ENCODE results near the gene STOX2. TPM values are rescaled to one million over a fixed set of nuclear protein-coding genes. Genes with fewer than 3 reads are reported as not detected.
A peak's percentile ranks its signal among the peaks of the same experiment; 100 is the strongest.
"Not testable (repeated sequence)": the region's sequence is repeated elsewhere in the genome, so short reads cannot be mapped to it uniquely, and the experiment has no call there.

STOX2 gene
- total RNA-seq, 1 experiment from 2014 or later: 3.3 TPM

DNA sequence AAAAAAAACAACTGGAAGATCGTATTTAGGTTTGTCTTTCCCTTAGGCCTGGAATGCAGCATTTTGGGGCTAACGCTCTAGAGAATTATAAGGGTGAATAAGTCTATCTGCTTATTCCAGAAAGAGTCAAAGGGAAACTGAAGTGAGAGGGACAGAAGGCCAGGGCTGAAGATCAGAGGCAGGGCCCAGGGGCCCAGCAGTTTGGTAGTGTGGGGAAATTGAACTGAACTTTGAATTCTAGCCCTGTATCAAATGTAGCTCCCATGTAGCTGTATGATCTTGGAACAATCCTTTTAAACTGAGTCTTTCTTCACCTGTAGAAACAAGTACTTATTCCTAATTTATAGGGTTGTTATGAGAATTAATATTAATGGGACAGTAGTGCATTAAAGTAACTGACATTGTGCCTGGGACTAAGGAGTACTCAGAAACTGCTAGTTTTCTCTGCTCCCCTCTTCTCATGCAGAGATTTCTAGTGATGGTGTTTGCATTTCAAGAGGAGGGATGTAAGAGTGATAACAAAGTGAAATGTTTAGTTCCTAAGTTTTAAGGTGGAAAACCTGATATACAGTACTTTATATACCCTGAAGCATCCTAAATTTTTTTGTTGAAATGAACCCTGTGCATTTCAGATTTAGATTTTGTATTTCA is 30.4 kb downstream of the STOX2 start:
- DNase-seq (ENCODE audit: low read depth): no peak

DNA sequence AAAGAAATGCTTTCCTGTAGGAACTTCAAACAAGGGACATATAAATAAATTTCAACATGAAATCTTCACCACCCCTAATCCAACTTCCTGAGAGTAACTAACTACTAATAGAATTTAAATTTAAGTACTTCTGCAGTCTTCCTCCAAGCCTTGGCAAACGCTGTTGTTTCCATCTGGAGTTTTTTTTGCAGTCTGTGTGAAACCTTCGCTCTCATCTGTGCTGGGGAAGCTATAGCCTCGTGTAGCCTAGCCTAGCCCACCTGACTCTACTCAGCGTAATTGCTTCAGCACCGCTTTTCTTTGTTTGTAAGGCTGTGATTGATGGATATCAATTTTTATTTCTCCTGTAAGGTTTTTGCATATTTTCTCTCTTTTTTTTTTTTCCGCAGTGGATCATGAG is 30.9 kb downstream of the STOX2 start:
- DNase-seq (ENCODE audit: low read depth): no peak

DNA sequence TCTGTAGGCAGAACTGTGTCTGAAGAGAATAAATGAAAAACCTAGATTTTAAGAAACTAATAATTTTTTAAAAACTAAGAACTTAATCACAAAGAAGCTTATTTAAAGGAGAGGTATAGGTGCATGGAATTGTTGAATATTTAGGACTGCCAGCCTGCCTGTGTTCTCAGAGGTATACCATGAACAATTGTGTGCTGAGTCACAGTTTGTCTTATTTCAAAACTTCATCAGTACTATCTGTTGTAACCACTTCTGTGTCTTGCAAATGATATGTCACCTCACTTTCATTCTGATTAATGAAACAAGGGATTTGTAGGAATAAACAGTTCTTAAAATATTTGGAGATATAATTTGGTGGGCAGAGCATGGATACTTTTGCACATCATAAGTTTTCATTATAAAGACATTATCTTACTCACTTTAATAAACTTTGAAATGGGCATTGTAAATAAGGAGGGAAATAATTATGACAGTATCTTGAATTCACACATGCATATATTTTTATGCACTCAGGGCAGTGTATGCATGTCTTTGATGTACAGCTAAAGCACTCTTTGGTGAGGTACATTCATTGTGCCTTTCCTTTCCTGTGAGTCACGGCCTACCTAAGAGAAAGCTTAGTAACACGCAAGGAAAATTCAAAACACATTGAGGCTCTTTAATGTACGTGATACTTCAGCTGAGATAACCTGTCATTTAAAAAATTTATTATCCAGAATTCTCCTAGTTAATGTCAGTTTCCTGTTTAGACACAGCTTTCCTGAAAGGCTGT is 31.7 kb downstream of the STOX2 start:
- DNase-seq (ENCODE audit: low read depth): no peak

DNA sequence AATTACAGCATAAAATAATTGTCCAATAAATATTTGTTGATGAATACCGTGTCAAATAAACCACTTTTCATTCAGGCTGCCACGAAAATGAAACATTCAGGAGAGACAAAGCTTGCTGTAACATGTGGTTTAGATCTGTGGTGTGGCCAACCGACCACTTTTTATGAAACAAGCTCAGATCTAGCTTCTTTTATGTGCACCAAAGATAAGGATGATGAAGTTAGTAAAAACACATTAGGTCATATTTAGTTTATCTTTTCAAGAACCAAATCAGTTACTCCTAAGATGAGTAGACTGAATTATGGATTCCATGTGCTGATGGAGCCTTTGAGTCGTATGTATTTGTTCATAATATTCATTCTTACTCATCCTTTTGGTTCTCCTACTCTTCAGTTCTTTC is 35.8 kb downstream of the STOX2 start:
- no peak for DNase-seq (ENCODE audit: low read depth)

DNA sequence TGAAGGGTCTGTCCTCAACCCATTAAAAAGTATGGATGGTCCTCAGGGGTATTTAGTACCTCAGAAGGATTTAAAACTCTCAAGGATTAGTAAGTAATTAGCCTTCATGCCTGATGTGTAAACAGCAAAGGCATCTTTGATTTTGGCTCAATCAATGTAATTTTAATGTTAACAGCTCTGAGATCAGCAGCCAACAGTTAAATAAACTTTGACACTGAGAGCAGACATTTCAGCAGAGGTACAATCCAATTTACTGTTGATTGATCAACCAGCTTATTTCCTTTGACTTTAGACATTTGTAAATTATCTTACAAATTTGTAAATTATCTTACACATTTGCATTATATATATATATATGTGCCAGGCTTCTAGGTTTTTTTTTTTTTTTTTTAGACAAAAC is 36.9 kb downstream of the STOX2 start:
- no peak for DNase-seq (ENCODE audit: low read depth)

DNA sequence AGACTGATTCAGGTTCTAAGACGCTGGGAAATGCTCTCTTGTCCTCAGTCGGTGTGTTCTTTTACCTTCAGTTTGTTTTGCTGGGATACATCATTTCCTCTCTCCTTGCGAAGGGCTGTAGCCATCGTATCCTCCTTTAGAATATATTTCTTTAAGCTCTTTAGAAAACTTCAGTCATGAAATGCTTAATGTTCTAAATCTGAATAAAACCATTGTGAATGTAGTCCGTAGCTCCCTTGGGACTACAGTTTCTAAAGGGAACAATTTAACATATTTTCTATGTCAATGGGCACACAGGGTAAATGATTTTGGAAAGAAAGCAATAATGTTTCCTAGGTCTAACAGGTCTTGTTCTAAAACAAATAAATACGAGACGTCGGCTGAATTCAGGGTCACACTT is 40.6 kb downstream of the STOX2 start:
- no peak for DNase-seq (ENCODE audit: low read depth)

DNA sequence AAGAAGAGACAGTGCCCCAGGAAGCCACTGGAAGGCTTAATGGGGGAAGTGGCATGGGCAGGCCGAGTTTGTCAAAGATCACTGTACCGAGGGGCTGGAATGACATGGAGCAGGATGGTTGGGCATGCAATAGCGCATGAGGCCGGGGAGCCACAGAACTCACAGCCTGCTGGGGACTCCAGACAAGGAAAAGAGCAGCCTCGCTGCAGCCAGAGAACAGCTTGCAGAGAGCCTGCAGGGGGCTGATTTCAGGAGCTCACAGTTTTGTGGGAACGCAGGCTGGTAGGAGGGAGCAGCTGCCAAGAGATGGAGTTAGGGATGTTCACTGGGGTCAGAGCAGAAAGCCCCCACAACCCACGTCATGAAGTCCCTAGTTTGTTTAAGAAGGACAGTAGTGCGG is 45.4 kb downstream of the STOX2 start:
- no peak for DNase-seq (ENCODE audit: low read depth)

DNA sequence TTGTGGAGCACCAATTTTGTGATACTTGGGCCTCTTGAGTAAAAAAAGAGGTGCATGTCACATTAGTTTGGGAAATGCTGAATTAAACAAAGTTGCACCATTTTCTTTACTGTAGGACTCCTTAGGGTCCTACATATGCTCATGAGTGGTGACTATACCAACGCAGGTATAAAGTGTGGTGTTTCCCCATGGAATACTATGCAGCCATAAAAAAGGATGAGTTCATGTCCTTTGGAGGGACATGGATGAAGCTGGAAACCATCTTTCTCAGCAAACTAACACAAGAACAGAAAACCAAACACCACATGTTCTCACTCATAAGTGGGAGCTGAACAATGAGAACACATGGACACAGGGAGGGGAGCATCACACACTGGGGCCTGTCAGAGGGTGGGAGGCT is 47.5 kb downstream of the STOX2 start:
- DNase-seq (ENCODE audit: low read depth): not testable (repeated sequence)

DNA sequence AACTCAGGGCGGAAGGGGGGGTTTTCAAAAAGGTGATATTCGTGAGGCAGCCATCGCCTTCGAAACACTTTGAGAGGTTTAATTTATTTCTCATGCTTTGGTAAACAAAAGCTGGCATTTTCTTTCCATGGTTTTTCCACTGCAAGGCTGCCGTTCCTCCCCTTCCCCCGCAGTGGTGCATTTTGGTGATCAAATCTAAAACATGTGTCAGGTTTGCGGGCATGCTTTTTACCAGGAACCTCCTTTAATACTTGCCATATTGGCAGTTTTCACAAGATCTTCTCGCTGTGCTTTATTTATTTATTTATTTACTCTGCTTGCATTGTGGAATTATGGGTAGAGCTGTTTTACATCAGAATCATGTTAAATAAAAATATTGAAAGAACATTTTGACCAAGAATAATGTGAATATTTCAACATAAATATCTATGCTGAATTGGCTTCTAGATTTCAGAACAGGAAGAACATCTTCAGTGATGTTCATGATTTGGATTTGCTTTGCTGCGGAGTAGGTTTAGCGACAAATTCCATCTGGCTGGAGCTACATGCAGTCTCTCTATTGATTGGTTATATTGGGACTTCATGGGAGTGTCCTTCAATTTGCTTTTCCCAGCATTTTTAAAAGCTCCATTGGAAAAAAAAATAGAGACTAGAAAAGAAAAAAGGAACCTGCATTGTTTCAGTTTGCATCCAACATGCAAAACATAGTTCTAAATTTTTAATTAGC is 54.4 kb downstream of the STOX2 start:
- no peak for DNase-seq (ENCODE audit: low read depth)

DNA sequence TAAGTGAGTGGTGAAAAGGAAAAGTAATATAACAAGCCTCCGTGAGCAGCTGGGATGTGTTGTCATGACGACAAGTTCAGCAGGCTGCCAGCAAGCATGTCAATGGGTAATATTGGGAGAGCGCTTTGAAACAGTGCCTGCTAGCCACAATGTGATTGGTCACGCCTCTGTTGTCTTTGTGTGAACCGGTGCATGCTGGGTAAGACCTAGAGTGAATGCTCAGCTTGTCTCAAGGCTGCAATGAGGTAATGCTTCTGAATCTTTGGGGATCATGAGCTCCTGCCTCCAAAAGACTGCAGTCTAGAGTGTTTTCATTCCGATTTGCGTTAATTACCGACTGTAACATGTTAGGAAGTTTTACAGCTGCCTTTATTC is 54.9 kb downstream of the STOX2 start:
- DNase-seq (ENCODE audit: low read depth): peak; percentile 27

DNA sequence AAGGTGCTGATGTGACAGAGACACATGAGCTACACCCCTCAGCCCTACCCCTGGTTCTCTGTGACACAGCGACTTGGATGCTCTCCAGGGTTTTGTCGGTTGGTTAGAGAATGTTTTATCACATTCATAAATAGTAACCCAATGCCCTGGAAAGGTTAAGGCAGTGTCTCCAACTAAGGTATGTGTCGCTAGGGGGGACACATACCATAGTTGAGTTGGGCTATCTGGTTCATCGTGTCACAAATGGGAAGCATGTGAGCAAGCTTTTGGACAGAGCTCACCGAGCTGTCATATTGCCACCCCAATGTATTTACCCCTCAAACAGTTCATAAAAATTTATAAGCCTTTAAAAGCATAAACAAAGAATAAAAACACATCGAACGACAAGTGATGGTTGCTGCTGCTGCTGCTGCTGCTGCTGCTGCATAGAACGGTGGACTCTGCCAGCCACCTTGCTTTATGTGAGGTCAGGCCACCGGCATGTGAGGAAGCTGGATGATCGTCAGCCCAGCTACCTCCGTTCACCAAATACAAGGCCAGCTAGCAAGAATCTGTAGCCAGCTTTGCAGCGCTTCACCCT is 55.9 kb downstream of the STOX2 start:
- DNase-seq (ENCODE audit: low read depth): no peak

DNA sequence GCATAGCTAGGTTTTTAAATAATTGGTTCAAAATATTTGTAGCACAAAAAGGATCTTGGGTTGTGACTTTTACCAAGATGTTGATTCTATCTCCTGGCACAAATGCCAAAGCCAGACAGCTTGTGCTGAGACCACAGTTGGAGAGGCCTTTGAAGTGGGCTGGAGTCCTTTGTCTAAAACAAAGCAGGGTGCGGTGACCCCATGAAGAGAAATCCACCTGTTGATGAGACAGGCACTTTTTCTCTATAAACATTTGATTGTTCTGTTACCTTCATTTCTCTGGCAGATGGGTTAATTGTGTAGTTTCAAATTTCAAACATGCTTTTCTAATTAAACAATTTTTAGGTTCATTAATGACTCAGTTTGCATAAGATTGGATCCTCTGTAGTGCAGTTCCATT is 56.7 kb downstream of the STOX2 start:
- DNase-seq (ENCODE audit: low read depth): no peak

DNA sequence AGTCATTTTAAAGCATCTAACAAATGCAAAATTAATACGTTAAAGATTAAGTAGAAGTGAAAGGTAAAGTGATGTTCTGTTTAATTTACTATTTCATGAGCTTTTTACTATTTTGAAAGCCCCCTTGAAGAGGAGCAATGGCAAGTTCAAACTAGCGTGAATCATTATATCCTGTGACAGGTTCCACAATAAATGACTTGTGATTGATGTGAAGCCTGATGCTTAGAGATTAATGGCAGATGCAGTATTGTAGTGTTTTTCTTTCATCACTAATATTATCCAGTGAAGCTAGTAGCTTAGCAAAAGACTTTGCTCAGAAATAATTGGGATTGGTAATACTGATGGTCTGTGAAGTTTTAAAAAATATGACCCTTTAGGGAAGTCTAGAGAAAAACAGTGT is 57.3 kb downstream of the STOX2 start:
- DNase-seq (ENCODE audit: low read depth): no peak

DNA sequence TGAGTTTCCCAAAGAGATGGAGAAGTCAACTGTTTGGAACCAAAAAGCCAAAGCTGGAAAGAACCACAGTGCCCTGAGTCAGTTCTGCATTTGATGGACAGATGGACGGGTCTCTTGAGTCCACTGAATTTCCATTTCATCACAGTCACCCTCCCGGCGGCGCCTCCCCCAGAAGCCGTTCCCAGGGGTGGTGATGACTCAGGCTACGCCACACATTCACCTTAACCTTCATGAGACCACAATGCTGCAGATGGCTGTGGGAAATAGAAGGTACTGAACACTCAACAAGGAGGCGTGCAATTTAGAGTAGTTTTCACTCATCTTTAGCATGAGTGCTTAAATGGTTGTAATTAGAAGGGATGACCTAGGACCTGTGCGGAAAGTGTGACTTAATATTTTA is 61.3 kb downstream of the STOX2 start:
- peak; percentile 60 for DNase-seq (ENCODE audit: low read depth)

DNA sequence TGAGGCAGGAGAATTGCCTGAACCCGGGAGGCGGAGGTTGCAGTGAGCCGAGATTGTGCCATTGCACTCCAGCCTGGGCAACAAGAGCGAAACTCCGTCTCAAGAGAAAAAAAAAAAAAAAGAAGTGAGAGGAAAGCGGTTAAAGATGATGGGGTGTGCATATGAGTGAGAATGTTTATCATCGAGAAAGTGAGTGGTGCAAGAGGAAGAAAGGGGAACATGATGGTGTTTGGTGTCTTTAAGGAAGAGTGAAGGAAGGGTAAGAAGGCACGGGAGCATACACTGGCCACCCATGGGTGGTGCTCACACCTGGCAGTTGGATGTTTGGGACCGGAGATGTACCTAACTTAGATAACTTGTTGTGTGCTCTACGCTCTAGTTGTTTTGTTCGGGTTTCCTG is 62.2 kb downstream of the STOX2 start:
- no peak for DNase-seq (ENCODE audit: low read depth)

DNA sequence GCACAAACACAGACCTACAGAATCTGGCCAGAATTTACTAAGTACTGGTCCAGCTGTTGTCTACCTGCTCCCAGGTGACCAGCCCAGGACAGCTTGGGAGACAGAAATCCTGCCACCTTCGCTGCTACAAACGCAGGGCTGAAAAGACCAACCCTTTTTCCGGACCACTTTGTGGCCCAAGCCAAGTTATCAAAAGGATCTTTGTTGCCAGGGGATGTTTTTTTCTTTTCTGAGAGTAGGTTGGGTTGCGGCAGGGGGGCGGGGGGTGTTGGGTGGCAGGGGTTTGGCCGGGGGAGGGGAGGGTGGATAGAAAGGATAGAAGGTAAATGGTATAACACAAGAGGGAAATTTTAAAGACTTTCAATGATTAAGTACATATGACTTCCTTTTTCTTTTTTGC is 63.4 kb downstream of the STOX2 start:
- no peak for DNase-seq (ENCODE audit: low read depth)

DNA sequence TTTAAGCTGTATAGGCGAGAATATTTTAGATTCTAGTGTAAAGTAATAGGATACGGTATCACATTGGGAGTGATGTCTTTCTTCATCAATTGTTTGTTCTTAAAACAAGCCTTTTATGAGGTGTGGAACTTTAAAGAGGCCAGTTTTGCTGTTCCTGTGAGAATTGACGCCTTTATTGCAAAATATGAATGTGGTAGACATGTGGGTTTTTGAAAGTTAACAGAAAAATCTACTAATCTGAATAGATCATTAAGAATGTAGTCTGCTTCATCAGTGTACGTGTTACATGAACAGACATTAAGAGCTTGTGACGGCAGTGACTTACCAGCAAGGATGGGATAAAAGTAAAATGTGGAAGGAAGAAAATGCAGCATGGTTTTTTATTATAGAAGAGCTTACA is 63.8 kb downstream of the STOX2 start:
- DNase-seq (ENCODE audit: low read depth): no peak

DNA sequence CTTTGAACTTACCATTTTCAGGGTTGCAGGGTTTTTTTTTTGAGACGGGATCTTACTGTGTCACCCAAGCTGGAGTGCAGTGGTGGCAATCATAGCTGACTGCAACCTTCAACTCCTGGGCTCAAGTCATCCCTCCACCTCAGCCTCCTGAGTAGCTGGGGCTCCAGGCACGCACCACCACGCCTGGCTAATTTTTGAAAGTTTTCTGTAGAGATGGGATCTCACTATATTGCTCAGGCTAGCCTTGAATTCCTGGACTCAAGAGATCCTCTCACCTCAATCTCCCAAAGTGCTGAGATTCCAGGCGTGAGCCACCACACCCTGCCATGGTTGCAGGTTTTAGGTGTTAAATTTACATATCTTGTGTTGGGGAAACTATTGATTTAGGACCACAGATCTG is 64.5 kb downstream of the STOX2 start:
- no peak for DNase-seq (ENCODE audit: low read depth)

DNA sequence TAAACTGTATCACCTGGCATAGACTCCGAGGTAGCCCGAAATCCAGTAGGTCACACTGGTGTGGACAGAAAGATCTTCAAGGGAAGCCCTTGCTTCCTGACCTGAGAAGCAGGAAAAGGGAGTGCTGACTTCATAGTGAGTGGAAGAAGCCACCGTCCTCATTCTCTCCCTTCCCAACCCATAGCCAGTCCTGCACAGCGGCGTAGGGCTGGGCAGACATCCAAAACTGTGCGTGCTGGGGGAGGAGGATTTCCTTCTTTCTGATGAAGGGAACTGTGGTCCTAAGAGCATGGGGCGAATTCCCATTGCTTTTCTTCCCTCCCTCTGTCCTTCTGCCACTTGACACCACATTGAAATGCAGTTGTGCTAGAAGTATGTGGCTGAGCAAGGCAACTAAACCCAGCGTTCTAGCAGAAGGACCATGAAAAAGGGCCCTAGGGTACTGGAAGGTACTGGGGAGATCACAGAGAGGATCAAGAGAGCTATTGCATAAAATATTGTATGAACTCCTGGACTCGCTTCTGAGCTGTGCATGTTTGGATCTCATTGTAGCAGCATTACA is 66.9 kb downstream of the STOX2 start:
- peak; percentile 9 for DNase-seq (ENCODE audit: low read depth)

DNA sequence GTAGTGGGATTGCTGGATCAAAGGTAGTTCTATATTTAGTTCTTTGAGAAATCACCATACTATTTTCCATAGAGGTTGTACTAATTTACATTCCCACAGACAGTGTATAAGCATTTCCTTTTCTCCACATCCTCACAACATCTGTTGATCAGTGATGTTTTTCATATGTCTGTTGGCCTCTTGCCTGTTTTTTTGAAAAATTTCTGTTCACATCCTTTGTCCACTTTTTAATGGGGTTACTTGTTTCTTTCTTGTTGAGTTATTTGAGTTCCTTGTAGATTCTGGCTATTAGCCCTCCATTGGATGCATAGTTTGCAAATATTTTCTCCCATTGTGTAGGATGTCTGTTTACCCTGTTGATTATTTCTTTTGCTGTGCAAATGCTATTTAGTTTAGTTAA is 72.6 kb downstream of the STOX2 start:
- no peak for DNase-seq (ENCODE audit: low read depth)

DNA sequence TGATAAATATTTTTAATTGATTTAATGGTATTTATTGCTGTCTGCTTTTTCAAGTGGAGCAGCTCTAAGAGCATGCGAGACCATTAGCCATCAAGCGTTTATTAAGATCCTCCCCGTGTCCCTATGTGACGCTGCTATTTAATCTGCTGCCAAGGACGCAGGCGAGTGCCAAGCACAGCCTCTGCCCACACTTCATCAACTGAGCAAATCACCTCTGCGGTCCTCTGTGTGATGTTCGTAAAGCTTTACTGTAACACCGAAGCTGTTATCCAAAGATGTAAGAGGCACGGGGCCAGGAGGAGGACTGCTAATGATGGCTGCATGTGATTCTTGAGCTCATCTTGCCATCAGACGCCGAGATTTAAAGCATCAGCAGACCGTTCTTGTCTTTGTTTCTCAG is 79.5 kb downstream of the STOX2 start:
- no peak for DNase-seq (ENCODE audit: low read depth)

DNA sequence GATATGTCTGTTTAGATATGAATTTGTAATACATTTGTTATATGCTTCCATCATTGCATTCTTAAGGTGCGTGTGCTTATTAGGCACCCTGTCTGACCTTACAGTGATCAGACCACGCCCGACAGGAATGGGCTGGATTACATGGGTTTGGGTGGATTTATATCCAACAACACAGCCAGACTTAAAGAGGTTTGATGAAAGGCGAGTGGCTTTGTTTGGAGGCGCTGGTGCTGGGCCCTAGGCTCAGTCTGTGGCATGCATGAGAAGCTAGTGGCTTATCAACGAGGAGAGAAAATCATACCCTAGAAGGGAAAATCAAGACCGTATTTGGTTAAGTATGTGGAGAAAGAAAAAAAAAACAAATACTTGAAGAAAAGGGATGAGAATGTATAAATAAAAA is 80.7 kb downstream of the STOX2 start:
- no peak for DNase-seq (ENCODE audit: low read depth)

Data from Daoy (cell line).